ENCODE measurements around the gene FBXO17.

DNA sequence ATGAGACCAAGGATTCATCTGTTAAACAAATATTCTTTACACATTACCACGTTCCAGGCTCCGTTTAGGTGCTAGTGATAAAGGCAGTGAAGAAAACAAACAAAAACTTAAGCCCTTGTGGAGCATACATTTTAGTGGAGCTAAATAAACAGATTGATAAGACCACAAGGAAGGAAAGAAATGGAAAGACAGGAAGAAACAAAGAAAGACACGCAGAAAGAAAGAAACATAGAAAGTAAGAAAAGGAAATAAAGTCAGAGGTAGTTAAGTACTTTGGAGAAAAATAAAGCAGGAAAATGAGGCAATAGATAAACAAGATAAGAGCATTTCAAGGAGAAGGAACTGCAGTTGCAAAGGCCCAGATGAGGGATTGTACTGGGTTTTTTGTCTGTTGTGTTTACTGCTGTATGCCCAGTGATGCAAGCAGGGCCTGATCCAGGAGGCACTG lies 74.8 kb downstream of the FBXO17 start:
- TF ChIP-seq, protein P1, sequence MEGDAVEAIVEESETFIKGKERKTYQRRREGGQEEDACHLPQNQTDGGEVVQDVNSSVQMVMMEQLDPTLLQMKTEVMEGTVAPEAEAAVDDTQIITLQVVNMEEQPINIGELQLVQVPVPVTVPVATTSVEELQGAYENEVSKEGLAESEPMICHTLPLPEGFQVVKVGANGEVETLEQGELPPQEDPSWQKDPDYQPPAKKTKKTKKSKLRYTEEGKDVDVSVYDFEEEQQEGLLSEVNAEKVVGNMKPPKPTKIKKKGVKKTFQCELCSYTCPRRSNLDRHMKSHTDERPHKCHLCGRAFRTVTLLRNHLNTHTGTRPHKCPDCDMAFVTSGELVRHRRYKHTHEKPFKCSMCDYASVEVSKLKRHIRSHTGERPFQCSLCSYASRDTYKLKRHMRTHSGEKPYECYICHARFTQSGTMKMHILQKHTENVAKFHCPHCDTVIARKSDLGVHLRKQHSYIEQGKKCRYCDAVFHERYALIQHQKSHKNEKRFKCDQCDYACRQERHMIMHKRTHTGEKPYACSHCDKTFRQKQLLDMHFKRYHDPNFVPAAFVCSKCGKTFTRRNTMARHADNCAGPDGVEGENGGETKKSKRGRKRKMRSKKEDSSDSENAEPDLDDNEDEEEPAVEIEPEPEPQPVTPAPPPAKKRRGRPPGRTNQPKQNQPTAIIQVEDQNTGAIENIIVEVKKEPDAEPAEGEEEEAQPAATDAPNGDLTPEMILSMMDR (IDR thresholded peaks at IDR 0.05; ENCODE audit: low read depth, low read length, missing input control), result no peak
- TF ChIP-seq YY1 (IDR thresholded peaks at IDR 0.05) (no peak), GABPA (IDR thresholded peaks at IDR 0.05 in 1 of 2, conservative IDR thresholded peaks at IDR 0.05 in 1 of 2) (no peak), RXRA (IDR thresholded peaks at IDR 0.05) (peak in 1 of 2 donors; percentile 11), RAD21 (IDR thresholded peaks at IDR 0.05) (no peak), TAF1 (conservative IDR thresholded peaks at IDR 0.05) (no peak), FOXA1 (IDR thresholded peaks at IDR 0.05) (no peak), JUND (IDR thresholded peaks at IDR 0.05) (peak in 1 of 2 donors; percentile 19), EGR1 (IDR thresholded peaks at IDR 0.05; ENCODE audit: low read depth in 2 of 2) (no peak)
- TF ChIP-seq, protein P2, sequence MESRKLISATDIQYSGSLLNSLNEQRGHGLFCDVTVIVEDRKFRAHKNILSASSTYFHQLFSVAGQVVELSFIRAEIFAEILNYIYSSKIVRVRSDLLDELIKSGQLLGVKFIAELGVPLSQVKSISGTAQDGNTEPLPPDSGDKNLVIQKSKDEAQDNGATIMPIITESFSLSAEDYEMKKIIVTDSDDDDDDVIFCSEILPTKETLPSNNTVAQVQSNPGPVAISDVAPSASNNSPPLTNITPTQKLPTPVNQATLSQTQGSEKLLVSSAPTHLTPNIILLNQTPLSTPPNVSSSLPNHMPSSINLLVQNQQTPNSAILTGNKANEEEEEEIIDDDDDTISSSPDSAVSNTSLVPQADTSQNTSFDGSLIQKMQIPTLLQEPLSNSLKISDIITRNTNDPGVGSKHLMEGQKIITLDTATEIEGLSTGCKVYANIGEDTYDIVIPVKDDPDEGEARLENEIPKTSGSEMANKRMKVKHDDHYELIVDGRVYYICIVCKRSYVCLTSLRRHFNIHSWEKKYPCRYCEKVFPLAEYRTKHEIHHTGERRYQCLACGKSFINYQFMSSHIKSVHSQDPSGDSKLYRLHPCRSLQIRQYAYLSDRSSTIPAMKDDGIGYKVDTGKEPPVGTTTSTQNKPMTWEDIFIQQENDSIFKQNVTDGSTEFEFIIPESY (IDR thresholded peaks at IDR 0.05), result no peak
